GF-D8 (cell line): ENCODE measurements around the gene EYA4.
A peak's percentile ranks its signal among the peaks of the same experiment; 100 is the strongest.
"Not testable (repeated sequence)": the region's sequence is repeated elsewhere in the genome, so short reads cannot be mapped to it uniquely, and the experiment has no call there.

Experiments
- DNase-seq: peaks from one replicate; lab custom pipeline; 2025; lab: John Stamatoyannopoulos, UW

The EYA4 gene

GRCh38 chr6:133528566-133528965 is 287.4 kb downstream of the EYA4 start:
- no peak for DNase-seq

GRCh38 chr6:133532908-133533307 is 291.8 kb downstream of the EYA4 start:
- DNase-seq: no peak

GRCh38 chr6:133539502-133540259 is 298.5 kb downstream of the EYA4 start:
- DNase-seq: no peak

- DNase-seq: no peak
These were observed 299.2 kb downstream of the EYA4 start for GRCh38 chr6:133540361-133540760.

GRCh38 chr6:133541040-133541439 is 299.9 kb downstream of the EYA4 start:
- no peak for DNase-seq

- DNase-seq: no peak
These were observed 301.1 kb downstream of the EYA4 start for GRCh38 chr6:133542056-133542821.

GRCh38 chr6:133544419-133544818 is 303.3 kb downstream of the EYA4 start:
- DNase-seq: no peak

- no peak for DNase-seq
These were observed 304.9 kb downstream of the EYA4 start for GRCh38 chr6:133546098-133546497.

- no peak for DNase-seq
These were observed 306.0 kb downstream of the EYA4 start for GRCh38 chr6:133547136-133547535.

- no peak for DNase-seq
These were observed 307.4 kb downstream of the EYA4 start for GRCh38 chr6:133548423-133549159.

GRCh38 chr6:133549371-133549801 is 308.2 kb downstream of the EYA4 start:
- DNase-seq: no peak

- DNase-seq: no peak
These were observed 308.9 kb downstream of the EYA4 start for GRCh38 chr6:133550026-133550425.

GRCh38 chr6:133551436-133551835 is 310.3 kb downstream of the EYA4 start:
- no peak for DNase-seq

- no peak for DNase-seq
These were observed 310.7 kb downstream of the EYA4 start for GRCh38 chr6:133551847-133552341.

GRCh38 chr6:133553652-133554051 is 312.5 kb downstream of the EYA4 start:
- DNase-seq: no peak

GRCh38 chr6:133554121-133554520 is 313.0 kb downstream of the EYA4 start:
- not testable (repeated sequence) for DNase-seq

GRCh38 chr6:133555685-133556084 is 314.5 kb downstream of the EYA4 start:
- DNase-seq: no peak

- no peak for DNase-seq
These were observed 318.8 kb downstream of the EYA4 start for GRCh38 chr6:133559926-133560325.

- no peak for DNase-seq
These were observed 326.5 kb downstream of the EYA4 start for GRCh38 chr6:133567636-133568035.

GRCh38 chr6:133568970-133569889 is 328.1 kb downstream of the EYA4 start:
- DNase-seq: peak; percentile 15

- no peak for DNase-seq
These were observed 330.5 kb downstream of the EYA4 start for GRCh38 chr6:133571681-133572080.
